Prostate gland (tissue), 2 donors: ENCODE measurements around the gene AKAP8. TPM values are rescaled to one million over a fixed set of nuclear protein-coding genes. Genes with fewer than 3 reads are reported as not detected.
"Not testable (repeated sequence)": the region's sequence is repeated elsewhere in the genome, so short reads cannot be mapped to it uniquely, and the experiment has no call there.

Experiments
- DNase-seq: peaks from one replicate; pipeline ENCODE4 v3.0.0-alpha.2; 2019; ENCODE audit warnings: low spot score
- H3K27ac ChIP-seq, 2 donors: fragments of 200-600 bp; sonication (generic); 2 replicates each; pipeline ENCODE4 v1.5.1; 2017 to 2019
- H3K27me3 ChIP-seq: fragments of 200-600 bp; sonication (generic); replicated peaks from 2 replicates; pipeline ENCODE4 v1.5.1; 2019; ENCODE audit not compliant: insufficient read depth
- H3K36me3 ChIP-seq, 2 donors: fragments of 200-600 bp; sonication (generic); 1 replicate in 1 of 2; 2 replicates in 1 of 2; pipeline versions ENCODE4 v1.5.1 to v1.8.1; 2017 to 2019
- H3K4me1 ChIP-seq: fragments of 200-600 bp; sonication (generic); replicated peaks from 2 replicates; pipeline ENCODE4 v1.5.1; 2019
- H3K4me3 ChIP-seq, 2 donors: fragments of 200-600 bp; sonication (generic); 2 replicates each; pipeline ENCODE4 v1.5.1; 2017 to 2019
- H3K9me3 ChIP-seq: fragments of 200-600 bp; sonication (generic); 2 replicates; pipeline ENCODE4 v1.5.1; 2017
- POLR2A ChIP-seq: fragments of 450-650 bp; IDR thresholded peaks from one replicate; pipeline ENCODE4 v1.6.1; 2016; ENCODE audit warnings: antibody characterized with exemption, mild to moderate bottlenecking
- POLR2AphosphoS5 ChIP-seq: sonication (generic); formaldehyde crosslinking; IDR thresholded peaks from one replicate; pipeline ENCODE4 v1.6.1; 2017; ENCODE audit warnings: antibody characterized with exemption
- WGBS: methylation state at CpG from one replicate; pipeline ENCODE4 v1.1.5; 2018; 5-methylcytosine and 5-hydroxymethylcytosine counted together
- intact Hi-C: fragments of 100-400 bp; cut with DNase I; formaldehyde crosslinking; loops from one replicate; pipeline ENCODE4 v1.14.2; 2022
- total RNA-seq, 2 donors: library from RNA; depleted of rRNA; stranded (reverse); fragments of >200 nt; gene quantifications; one replicate each; pipeline ENCODE4 v1.1.0, GENCODE V29; 2016
- TF ChIP-seq, protein P1 (sequence below), 4 experiments: fragments of 200-600 bp in 2 of 4; fragments of 450-650 bp in 2 of 4; sonication (generic) in 2 of 4; IDR thresholded peaks; 1 replicate in 3 of 4; 2 replicates in 1 of 4; pipeline ENCODE4 v1.5.1; 2016 to 2019; ENCODE audit warnings: antibody characterized with exemption in 4 of 4, mild to moderate bottlenecking in 2 of 4, moderate library complexity in 2 of 4

The AKAP8 gene
- total RNA-seq, 2 donors from 2014 or later: 30.3 to 34.2 TPM

DNA sequence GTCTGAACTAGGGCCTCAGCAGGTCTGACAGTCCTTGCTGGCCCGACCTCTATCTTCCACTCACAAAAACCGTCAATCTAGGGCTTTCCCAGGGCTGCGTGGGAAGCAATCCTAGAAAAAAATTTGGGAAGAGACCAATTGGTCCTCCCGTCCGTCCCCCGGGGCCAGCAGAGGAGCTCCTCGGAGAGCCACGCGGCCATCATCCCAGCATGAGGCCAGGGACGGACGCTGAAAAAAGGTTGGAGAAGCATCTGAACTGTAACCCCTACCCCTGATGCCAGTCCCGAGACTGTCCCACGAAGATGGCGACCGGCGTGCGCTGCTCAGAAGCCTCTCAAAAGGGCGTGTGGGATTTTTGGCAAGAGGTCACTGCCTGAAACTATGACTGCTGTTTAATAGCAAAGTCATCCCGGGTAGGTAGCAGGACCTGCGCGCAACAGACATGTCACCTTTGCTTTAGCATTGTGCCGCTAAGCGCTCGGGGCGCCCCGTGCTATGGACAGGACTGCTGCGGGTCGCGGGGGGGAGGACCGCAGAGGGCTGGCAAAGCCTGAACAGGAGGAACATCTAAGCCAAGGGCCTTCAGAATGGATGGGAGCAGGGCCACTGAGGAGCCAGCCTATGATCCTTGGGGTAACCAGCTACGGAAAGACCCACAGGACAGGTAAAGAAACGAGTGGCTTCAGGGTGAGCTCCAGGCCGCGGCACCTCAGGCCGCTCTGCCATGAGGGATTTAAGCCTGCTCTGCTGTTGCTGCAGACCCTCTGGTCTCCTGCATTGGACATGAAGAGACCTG lies 10.6 kb downstream of the AKAP8 start:
- Histone ChIP-seq H3K27ac (no peak overlapping the region), H3K4me1 (no peaks in the 10 kb centered on the region), H3K4me3 (no peak overlapping the region), H3K27me3 (no peaks in the 10 kb centered on the region), H3K36me3 (peaks cover 30 to 44% of the 10 kb centered on the region in 2 donors), H3K9me3 (no peaks in the 10 kb centered on the region)
- DNase-seq: no peak
- TF ChIP-seq, protein P1, sequence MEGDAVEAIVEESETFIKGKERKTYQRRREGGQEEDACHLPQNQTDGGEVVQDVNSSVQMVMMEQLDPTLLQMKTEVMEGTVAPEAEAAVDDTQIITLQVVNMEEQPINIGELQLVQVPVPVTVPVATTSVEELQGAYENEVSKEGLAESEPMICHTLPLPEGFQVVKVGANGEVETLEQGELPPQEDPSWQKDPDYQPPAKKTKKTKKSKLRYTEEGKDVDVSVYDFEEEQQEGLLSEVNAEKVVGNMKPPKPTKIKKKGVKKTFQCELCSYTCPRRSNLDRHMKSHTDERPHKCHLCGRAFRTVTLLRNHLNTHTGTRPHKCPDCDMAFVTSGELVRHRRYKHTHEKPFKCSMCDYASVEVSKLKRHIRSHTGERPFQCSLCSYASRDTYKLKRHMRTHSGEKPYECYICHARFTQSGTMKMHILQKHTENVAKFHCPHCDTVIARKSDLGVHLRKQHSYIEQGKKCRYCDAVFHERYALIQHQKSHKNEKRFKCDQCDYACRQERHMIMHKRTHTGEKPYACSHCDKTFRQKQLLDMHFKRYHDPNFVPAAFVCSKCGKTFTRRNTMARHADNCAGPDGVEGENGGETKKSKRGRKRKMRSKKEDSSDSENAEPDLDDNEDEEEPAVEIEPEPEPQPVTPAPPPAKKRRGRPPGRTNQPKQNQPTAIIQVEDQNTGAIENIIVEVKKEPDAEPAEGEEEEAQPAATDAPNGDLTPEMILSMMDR (IDR thresholded peaks at IDR 0.05): no peak
- TF ChIP-seq POLR2AphosphoS5 (no peak), POLR2A (no peak)
- intact Hi-C loops: no loop called here
- 91% methylated on average over 35 of the region's 35 CpGs for WGBS

GRCh38 chr19:15368051-15368632 lies 11.4 kb downstream of the AKAP8 start:
- no peaks in the 10 kb centered on the region for H3K9me3 ChIP-seq
- peaks cover 30 to 44% of the 10 kb centered on the region in 2 donors for H3K36me3 ChIP-seq
- 94% methylated on average over 22 of the region's 24 CpGs for WGBS
- H3K27ac ChIP-seq: no peak overlapping the region
- intact Hi-C loops: no loop called here
- H3K4me1 ChIP-seq: no peaks in the 10 kb centered on the region
- no peak for DNase-seq
- no peak overlapping the region for H3K4me3 ChIP-seq
- TF ChIP-seq, protein P1 (IDR thresholded peaks at IDR 0.05): no peak
- TF ChIP-seq POLR2AphosphoS5 (no peak), POLR2A (no peak)
- no peaks in the 10 kb centered on the region for H3K27me3 ChIP-seq

DNA sequence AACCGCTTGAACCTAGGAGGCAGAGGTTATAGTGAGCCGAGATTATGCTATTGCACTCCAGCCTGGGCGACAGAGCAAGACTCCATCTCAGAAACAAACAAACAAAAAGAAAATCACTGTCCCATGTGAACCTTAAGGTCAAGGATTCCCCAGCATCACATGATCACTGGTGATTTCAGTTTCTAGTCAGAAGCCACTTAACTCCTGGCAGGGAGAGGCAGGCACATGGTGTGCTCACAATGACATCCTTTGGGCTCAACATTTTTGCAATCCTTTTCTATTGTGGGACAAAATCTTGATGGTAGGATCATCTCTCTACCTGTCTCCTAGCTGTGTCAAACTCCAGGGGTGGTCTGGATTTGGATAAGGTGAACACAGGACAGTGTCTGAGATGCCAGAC lies 12.1 kb downstream of the AKAP8 start:
- intact Hi-C loops: no loop called here
- TF ChIP-seq POLR2A (no peak), POLR2AphosphoS5 (no peak)
- TF ChIP-seq, protein P1 (IDR thresholded peaks at IDR 0.05): no peak
- H3K4me3 ChIP-seq: no peak overlapping the region
- no peaks in the 10 kb centered on the region for H3K27me3 ChIP-seq
- H3K36me3 ChIP-seq: peaks cover 25 to 39% of the 10 kb centered on the region in 2 donors
- DNase-seq: no peak
- no peaks in the 10 kb centered on the region for H3K9me3 ChIP-seq
- no peaks in the 10 kb centered on the region for H3K4me1 ChIP-seq
- WGBS: 95% methylated on average over 3 of the region's 3 CpGs
- no peak overlapping the region for H3K27ac ChIP-seq

GRCh38 chr19:15365264-15365663 lies 14.3 kb downstream of the AKAP8 start:
- DNase-seq: no peak
- intact Hi-C loops: loop anchor here (2.0 kb wide), 1 partner anchor 44 kb away; no protein-coding TSS in a partner anchor
- TF ChIP-seq, protein P1 (IDR thresholded peaks at IDR 0.05): no peak
- TF ChIP-seq POLR2AphosphoS5: no peak
- TF ChIP-seq POLR2A: no peak
- Histone ChIP-seq H3K9me3 (no peaks in the 10 kb centered on the region), H3K4me1 (no peaks in the 10 kb centered on the region), H3K4me3 (no peak overlapping the region), H3K36me3 (peaks cover 25 to 33% of the 10 kb centered on the region in 2 donors), H3K27ac (no peak overlapping the region), H3K27me3 (no peaks in the 10 kb centered on the region)
- 98% methylated on average over 5 of the region's 6 CpGs for WGBS

DNA sequence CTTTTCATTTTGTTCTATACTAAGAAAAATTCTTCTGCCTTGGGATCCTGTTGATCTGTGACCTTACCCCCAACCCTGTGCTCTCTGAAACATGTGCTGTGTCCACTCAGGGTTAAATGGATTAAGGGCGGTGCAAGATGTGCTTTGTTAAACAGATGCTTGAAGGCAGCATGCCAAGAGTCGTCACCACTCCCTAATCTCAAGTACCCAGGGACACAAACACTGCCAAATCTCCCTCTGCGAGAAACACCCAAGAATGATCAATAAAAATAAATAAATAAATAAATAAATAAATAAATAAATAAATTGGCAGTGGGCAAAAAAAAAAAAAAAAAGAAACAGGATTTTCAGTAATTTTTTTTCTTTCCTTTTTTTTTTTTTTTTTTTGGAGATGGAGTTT lies 15.8 kb downstream of the AKAP8 start:
- not testable (repeated sequence) for H3K27ac ChIP-seq, H3K4me1 ChIP-seq, H3K27me3 ChIP-seq, H3K4me3 ChIP-seq, DNase-seq, H3K9me3 ChIP-seq
- H3K36me3 ChIP-seq: peaks cover 29% of the 10 kb centered on the region in 2 donors
- intact Hi-C loops: loop anchor here (2.0 kb wide), 1 partner anchor 45 kb away; no protein-coding TSS in a partner anchor
- WGBS: 46% methylated on average over 3 of the region's 3 CpGs

- H3K4me1 ChIP-seq, H3K27me3 ChIP-seq, DNase-seq, H3K9me3 ChIP-seq, H3K4me3 ChIP-seq, H3K27ac ChIP-seq, intact Hi-C loops: not testable (repeated sequence)
- H3K36me3 ChIP-seq: peaks cover 30 to 34% of the 10 kb centered on the region in 2 donors
- no CpG with 5 or more reads among the region's 30 CpGs for WGBS
These were observed 16.5 kb downstream of the AKAP8 start for GRCh38 chr19:15363048-15363447.

- H3K36me3 ChIP-seq: peaks cover 24 to 28% of the 10 kb centered on the region in 2 donors
- H3K27ac ChIP-seq, H3K4me1 ChIP-seq, H3K9me3 ChIP-seq, H3K4me3 ChIP-seq, intact Hi-C loops, DNase-seq, H3K27me3 ChIP-seq: not testable (repeated sequence)
- WGBS: 69% methylated on average over 4 of the region's 4 CpGs
These were observed 19.6 kb downstream of the AKAP8 start for GRCh38 chr19:15360015-15360414.
